ENCODE results near the gene IAH1.

Gene IAH1

DNA sequence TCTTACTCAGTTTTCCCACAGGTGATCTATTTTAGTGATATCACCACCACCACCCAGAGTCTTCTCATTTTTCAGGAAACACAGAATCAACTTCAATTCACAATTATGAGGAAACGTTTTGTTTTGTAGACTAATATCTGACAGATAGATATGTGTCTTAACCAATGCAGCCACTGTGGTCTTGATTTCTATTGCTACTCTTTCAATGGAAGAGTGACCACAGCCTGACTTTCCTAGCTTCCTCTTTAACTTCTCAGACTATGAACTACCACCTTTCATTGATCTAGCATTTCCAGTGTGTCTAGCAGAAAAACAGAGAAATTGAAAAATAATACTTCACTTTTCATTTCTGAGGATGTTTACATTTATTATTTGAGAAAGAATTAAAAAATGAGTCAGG is 60.8 kb downstream of the IAH1 start:
- DNase-seq: no peak

- DNase-seq: no peak
Observed at GRCh38 chr2:9536504-9536903, 62.2 kb downstream of the IAH1 start.

DNA sequence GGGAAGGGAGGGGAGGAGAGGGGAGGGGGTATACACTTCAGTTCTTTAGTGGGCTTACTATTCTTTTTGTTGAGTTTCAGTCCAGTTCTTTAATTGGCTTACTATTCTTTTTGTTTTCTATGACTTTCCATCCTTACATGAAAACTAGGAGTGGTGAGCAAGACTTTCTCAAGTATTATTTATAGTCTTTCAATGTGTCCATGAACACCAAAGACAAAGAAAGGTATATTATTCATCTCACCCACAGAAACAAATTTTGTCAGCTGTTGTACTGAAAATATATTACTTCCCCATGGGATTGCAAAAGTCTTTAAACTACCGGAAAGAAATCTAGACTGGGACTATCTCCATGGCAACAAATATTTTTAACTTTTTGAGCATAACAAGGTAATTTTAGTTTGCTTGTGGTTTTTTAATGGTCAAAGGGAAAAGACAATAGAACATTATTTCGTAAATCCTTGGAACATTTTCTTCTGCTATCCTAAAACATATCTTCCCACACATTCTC is 63.7 kb downstream of the IAH1 start:
- no peak for DNase-seq

Data from NCI-H146 (cell line).